Stimulated activated CD8-positive, alpha-beta memory T cell treated with anti-CD3 and anti-CD28 coated beads, Interleukin-7, amount 100 ng/mL, for 24 hours (primary cell): ENCODE results near the gene ATP4A.

Source experiments
- DNase-seq: peaks from one replicate; pipeline ENCODE4 v3.0.0-alpha.2; 2020; ENCODE audit warnings: low read depth

Gene ATP4A

DNA sequence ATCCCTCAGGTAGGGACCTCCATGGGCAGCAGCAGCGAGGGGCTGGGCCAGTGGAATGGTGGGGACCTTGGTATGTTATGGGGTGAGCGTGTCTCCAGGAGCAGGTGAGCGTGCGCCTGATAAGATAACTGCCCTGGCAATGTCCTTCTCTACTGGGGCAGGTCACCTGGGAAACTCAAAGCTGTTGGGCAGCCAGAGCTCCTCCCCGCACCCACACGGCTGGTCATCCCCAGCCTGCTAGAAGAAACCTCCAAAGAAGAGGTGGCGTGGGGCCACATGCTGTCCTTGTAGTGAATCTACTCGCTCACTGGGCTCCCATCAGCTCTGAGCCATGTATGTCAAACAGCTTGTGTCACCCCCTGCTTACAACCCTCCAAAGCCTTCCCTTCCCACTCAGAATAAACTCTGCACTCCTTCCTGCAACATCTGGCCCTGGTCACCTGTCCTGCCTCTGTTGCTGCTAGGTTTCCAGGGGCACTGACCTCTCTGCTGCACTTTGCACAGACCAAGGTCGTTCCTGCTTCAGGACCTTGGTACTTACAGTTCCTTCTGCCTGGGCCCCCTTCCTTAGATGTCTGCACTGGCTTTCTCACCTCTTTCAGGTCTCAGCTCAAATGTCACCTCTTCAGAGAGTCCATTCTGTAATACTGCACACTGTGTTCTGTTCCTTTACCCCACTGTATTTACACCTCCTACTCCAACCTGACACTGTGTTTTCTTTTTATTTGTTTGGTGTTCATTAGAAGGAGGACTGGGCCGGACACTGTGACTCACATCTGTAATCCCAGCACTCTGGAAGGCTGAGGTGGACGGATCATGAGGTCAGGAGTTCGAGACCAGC, 1.8 kb upstream of the ATP4A start:
- no peak for DNase-seq

DNA sequence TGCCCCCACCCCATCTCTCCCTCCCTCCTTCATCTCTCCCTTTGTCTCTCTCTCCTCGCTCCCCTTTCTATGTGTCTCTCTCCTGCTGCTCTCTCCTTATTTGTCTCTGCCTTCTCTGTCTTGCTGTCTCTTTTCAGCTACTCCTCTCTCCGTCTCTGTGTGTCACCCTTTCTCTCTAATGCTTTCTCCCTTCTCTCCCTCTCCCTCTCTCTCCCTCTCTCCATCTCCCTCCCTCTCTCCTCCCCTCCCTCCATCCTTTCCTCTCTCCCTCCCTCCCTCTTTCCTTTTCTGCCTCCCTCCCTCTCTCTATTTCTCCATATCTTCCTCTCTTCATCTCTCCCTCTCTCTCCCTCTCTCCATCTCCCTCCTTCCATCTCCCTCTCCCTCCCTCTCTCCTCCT, 682 bp downstream of the ATP4A start:
- no peak for DNase-seq

DNA sequence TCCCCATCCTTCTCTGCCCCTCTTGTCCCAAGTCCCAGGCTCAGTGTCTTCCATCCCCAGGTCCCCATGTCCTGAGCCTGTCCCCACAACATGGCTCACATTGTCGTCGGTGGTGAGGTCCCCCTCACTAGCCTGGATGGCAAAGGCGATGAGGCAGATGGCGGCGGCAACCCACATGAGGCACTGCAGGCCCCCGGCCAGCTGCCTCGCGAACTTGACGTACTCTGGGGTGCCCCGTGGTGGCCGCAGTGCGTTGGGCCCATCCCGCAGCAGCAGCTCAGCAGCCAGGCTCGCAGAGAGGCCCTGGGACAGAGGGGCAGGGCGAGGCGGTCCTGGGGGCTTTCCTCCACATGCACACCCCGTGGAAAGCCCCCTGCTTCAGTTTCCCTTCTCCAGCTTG, 1.1 kb downstream of the ATP4A start:
- DNase-seq = no peak

DNA sequence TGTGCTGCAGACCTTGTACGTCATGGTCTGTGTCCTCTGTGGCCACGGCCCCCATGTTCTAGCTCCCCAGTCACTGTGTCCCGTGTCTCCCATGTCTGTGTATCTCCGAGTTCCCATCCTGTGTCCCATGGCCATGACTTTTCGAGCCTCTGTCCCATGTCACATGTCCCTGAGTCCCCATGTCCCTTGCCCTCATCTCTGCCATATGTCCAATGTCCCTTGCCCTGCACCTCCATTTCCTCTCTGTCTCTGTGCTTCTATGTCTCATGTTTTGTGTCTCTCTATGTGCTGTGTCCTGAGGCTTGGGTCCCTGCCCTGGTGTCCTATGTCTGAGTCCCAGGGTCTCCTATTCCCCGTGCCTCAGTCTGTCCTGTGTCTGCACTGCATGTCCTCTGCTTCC, 2.0 kb downstream of the ATP4A start:
- DNase-seq = no peak

DNA sequence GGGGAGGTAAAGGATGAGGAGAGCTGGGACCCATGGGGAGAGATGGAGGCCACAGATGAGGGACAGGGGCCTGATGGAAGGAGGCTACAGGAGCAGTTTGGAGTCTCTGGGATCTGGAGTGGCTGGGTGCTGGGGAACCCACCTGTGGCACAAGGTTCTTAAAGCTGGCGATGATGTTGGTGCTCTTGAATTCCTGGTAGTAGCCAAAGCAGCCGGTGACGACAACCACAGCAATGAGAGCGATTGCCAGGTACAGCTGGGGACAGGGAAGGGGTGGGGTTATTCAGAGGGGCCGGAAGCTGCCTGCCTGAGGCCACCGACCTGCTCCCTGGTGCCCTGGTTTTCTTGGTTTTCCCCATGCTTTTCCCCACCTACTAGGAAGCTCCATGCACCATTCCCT, 2.8 kb downstream of the ATP4A start:
- DNase-seq = no peak

DNA sequence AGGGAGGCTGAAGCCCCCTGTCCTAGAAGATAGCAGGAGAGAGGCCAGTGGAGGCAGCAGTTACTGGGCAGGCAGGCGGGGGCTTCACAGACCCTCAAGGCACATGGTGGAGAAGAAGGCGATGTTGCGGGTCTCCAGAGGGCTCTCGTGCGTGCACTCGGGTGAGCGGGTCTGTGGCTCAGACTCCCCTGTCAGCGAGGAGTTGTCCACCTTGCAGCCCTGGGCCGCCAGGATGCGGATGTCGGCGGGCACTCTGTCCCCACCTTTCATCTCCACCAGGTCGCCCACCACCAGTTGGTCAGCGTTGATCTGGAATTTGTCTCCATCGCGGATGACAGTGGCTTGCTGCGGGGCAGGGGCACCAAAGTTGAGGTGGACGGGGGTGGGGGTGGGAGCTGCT, 3.2 kb downstream of the ATP4A start:
- DNase-seq = no peak

DNA sequence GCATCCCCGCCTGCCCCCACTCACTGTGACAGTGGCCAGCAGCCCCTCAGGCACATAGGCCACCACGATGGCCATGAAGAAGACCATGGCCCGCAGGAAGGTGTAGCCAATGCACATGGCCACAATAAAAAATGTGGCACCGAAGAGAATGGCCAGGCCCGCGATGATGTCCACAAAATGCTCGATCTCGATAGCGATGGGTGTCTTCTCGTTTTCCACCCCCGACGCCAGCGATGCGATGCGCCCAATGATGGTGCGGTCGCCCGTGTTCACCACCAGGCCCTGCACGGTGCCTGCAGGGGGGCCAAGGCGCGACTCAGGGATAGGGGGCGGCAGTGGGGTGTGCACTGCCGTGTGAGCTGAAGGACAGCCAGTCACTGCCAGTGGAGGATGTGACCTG, 3.7 kb downstream of the ATP4A start:
- no peak for DNase-seq

DNA sequence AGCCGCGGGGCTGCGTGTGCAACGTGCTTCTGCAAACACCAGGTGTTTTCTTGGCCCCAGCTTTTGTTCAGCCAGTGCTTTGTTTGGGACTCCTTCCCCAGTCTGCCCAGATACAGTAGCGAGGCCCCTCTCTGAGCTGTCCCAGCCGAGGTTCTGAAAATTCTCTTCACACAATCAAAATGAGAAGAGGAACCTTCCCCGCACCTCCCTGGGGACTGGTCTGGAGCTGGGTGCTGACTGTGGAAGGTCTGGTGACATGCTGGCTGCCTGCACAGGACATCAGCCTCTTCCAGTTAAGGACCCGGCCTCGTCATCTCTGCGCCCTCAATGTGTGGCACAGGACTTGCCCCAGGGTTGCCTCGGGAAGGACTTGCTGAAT, 4.2 kb downstream of the ATP4A start:
- no peak for DNase-seq

DNA sequence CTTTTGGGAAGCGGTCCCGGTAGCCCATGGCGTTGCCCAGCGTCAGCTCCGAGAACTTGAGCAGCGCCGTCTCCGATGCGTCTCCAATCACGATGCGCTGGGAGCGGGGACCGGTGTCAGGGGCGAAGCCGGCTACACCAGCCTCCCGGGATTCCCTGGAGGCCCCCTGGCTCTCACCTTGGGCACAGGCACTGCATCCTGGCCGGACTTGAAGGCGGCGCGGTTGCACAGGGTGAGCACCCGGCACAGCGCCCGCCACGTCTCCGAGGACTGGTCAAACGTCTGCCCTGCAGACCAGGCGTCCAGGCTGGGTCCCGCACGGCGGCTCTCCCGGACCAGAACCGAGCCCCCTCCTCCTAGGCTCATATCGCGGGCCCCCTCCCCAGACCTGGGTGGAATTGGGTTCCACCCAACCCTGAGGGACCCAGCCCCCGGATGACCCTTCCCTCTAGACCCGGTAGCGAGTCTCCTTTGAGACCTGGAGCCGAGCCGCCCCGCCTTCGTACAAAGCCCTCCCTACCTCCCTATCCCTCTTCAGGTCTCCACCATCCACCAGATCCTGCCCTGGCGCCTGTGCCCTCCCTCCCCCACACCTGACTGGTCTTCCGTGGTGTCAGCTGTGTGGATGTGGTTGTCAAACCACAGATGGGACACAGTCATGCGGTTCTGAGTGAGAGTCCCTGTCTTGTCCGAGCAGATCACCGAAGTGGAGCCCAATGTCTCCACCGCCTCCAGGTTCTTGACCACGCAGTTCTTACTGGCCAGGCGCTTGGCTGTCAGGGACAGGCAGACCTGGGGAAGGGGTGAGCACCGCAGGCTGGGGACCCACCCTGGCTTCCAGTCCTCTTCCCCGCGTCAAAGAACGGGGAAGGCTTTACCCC, 4.8 kb downstream of the ATP4A start:
- DNase-seq = no peak

DNA sequence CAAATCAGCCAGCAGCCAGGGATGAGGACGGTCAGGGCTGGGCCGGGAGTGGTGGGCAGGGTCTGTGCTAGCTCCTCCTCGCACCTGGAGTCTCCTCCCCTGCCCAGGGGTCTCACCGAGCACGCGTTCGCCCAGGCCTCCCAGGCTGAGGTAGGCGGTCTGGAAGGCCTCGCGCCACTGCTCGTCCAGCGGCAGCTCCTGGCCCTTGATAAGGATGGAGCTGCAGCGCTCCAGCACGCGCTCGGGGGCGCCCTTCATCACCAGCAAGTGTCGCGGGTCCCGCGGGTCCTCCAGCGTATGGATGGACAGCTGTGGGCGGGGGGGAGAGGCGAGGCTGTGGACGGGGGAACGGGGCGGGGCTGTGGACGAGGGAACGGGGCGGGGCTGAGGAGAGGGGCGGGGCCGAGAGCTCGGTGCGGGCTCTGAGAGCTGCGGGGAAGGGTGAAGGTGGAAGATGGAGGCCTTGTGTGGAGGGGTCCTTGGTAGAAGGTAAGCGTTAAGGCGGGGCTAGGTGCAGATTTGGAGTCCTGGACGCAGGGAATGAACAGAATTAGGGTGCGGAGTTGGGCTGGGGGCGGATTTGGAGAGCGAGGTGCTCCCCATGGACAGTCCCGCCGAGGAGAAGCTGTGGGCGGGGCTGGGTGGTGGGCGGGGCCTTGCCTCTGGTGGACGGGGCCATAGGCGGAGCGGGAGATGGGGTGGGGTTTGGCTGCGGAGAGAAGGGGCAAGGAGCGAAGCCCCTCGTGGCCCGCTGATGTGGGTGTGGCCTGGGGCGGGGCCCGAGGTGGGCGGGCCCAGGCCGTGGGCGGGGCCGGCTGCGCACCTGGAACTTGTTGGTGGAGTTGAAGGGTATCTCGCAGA, 5.7 kb downstream of the ATP4A start:
- DNase-seq = peak; percentile 26

DNA sequence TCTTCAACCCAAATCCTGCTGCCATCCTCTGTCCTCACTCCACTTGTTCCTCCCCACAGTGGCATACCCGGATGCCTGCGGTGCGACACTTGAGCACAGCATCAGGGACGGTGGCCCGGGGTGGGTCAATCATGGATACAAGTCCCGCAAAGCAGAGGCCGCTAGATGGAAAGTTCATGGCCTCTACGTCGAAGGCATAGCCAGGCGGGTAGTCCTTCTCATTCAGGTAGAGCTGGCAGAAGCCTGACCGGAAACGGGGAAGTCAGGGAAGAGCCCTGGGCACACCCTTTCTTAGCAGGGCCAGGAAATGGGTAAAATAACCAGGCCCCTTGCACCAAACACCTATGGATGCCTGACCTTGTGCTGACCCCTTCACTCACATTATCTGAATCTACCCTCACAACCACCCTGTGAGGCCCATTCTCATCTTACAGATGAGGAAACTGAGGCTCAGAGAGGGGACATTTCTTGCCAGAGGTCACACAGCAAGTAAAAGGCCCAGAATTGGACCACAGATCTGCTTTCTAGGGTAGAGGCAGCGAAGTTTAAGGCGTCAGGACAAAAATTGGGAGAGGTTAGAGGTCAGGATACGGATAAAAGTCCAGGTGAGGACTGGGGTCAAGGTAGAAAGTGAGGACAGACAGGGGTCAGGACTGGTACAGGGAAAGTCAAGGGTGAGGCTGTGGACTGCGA, 6.5 kb downstream of the ATP4A start:
- no peak for DNase-seq

DNA sequence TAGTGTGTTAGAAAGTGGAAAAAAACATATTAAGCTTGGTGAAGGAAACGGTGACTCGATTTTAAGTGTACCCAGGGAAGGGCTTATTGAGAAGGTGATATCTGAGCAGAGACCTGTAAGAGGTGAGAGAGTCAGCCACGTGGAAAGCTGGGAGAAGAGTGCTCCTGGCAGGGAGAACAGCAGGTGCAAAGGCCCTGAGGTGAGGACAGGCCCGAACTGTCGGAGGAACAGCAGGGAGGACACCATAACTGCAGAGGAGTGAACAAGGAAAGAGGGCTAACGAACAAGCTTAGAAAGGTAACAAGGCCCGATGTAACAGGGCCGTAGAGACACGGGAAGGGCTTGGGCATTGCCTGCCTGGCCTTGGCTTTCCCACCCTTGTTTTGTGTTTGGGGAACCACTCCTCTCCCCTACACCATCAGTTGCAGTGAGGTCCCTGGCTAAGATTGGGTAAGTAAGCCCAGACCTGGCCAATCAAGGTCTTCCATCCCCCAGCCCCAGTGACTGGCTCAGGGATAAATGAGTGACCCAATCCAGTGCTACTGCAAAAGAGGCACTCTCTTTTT, 7.3 kb downstream of the ATP4A start:
- no peak for DNase-seq

DNA sequence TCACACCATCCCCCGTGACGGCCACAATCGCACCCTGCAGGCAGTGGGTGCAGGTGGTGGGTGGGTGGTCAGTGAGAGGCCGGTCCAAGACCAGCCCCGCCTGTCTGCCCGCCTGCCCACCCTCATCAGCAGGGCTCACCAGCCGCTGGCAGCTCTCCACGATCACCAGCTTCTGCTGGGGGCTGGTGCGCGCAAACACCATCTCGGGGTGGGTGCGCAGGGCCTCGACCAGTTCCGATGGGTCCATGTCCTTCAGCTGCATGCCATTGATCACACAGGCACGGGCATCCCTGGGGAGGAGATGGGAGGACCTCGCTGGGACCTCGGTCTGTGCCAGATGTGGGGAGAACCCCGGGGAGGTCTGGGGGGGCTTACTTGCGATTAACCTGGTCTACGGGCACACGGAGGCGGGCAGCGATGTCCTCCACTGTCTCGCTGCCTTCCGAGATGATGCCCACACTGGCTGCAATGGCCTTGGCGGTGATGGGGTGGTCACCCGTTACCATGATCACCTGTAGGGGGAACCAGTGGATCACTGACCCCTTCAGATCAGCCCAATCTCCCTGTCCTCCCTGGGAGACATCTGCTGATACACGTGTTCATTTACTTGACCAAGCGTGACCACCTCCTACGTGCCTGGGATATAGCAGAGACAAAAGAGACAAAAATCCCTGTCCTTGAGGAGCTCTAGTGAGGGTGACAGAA, 8.0 kb downstream of the ATP4A start:
- no peak for DNase-seq

DNA sequence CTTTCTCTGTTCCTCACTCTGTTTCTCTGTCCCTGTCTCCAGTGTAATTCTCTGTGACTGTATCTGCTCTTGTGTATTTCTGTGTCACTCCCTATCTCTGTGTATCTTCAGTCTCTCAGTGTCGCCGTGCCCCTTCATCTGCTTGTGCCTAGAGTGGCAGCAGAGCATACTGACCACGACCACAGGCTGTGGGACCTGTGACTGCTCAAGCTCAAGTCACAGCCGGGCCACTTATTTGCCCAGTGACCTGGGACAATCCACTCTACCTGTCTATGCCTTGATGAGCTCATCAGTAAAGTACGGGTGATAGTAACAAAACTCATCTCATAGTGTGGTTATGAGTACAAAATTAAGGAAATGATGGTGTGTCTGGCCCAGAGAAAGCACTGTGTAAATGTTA, 9.4 kb downstream of the ATP4A start:
- DNase-seq = no peak

DNA sequence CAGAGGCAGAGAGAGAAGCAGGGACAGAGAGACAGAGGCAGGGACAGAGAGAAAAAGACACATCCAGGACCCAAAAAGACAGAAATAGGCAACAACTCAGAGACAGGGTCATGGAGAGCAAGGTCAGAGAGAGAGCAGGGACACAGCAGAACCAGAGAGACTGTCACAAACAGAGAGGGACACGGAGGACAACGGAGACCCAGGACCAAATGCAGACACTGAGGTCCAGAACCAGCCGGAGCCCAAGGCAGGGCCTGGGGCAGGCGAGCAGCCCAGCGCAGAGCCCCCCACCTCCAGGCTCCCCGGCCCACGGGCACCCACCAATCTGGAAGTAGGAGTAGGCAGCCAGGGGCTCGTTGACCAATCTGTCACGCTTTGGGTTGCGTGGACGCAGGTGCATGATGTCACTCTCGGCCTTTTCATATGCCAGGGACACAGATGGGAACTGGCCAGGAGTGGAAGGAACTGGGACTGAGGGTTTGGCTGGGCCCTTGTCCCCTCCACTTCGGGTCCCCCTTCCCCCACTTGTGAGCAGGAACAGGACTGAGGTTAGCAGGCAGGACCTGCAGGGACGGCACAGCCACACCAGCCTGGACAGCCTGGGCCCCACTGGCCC, 10.0 kb downstream of the ATP4A start:
- no peak for DNase-seq

DNA sequence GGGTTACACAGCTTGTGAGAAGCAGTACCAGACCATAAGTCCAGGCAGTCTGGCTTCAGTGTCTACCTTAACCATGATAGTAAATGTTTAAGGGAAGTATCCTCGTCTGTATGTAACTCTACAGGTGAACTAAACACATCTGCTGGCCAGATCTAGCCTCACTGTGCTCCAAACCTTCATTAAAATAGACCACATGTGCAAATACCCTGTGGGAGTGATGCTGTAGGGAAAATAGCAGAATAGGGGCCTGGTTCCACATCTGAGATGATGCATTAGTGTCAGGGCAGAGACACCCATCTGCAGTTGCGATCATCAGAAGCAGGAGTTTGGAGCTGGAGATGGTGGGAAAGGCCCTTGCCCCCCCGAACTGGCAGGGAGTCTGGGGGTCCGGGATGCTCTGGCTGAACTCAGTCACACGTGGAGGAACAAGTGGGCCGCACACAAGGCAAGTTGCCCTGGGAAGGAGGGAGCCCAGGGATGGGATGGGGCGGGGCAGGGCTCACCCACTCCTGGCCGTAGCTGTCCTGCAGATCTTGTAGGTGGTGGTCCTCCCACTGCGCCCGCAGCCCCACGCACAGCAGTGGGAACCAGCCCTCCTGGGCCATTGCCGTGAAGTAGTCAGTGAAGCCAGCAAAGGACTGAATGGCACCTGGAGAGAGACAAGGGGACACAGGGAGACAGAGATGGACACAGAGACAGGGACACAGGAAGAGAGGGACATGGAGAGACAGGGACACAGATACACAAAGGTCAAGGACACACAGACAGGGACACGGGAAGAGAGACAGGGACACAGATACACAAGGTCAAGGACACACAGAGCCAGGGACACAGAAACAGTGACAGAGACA, 10.7 kb downstream of the ATP4A start:
- DNase-seq = no peak

DNA sequence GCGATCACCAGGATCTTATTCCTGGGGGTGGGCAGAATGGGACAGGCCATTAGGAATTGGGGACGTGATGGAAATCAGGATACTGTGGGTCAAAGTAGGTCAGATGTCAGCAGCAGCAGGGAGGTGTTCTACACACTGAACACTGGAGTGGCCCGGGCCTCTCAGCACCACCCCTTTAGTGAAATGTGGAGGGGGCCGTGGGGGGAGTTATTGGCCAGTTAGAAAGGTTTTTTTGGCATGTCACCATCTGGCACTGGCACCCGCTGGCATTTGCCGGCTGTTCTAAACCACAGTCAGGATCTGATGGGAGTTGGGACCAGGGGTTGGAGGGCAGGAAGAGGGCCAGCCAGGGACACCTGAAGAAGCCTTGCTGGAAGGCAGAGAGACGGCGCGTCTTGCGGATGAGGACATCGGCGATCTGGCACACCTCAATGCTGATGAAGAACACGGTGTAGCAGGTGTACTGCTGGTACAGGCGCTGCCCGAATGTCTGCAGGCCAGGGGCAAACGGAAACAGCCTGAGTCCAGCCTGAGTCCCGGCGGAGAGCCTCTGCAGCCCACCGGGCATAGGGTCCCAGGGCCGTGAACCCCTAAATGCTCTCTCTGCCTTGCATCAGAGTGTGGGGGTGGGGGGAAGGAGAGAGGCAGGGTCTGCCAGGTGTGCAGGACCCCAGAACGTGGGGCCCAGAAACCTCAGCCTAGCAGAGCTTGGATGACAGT, 12.2 kb downstream of the ATP4A start:
- DNase-seq = no peak

DNA sequence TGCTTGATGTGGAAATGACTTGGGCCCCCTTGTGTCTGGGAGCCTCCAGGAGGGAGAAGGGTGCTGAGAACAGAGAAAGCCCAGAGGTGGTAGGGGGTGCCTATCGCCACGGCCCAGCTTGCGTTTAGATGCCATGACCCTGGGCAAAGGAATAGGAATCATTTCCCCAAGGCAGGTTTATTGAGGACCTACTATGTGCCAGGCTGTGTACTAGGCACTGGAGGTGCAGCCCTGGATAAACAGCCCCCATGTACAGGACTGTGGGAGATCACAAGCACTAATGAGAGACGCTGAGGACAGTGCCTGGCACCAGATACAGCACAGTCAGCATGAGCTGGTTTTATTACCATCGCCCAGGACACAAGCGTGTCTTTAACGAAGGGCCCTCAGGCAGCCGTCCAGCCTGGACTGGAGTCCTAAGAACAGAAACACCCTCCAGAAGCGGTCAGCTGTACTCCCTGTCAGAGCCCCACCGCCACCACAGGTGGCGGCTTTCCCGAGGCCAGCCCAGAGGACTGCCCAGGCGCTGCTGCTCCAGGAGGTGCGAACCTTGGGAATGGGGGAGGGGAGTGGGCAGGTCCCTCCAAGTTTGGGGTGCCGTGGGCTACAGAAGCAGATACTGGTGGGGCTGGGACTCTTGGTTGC, 13.5 kb downstream of the ATP4A start:
- DNase-seq = no peak
